Ishikawa (cell line): ENCODE measurements around the gene NFX1.
"Not testable (repeated sequence)": the region's sequence is repeated elsewhere in the genome, so short reads cannot be mapped to it uniquely, and the experiment has no call there.

Experiments used
- CEBPB ChIP-seq: IDR thresholded peaks from 2 replicates; pipeline ENCODE4 v1.6.1; 2012
- CREB1 ChIP-seq: IDR thresholded peaks from 2 replicates; pipeline ENCODE4 v1.6.1; 2012; ENCODE audit warnings: low read depth
- EGR1 ChIP-seq: IDR thresholded peaks from 2 replicates; pipeline ENCODE4 v1.6.1; 2012
- EP300 ChIP-seq: IDR thresholded peaks from 2 replicates; pipeline ENCODE4 v1.6.1; 2012; ENCODE audit warnings: borderline replicate concordance
- FOXM1 ChIP-seq: IDR thresholded peaks from 2 replicates; pipeline ENCODE4 v1.6.1; 2012; ENCODE audit warnings: low read depth, borderline replicate concordance
- NFIC ChIP-seq: IDR thresholded peaks from 2 replicates; pipeline ENCODE4 v1.6.1; 2012
- RAD21 ChIP-seq: IDR thresholded peaks from 2 replicates; pipeline ENCODE4 v1.6.1; 2012; ENCODE audit warnings: low read depth
- TAF1 ChIP-seq: IDR thresholded peaks from 2 replicates; pipeline ENCODE4 v1.6.1; 2012; ENCODE audit warnings: low read depth, mild to moderate bottlenecking
- TCF12 ChIP-seq: IDR thresholded peaks from 2 replicates; pipeline ENCODE4 v1.6.1; 2012; ENCODE audit warnings: low read depth
- TEAD4 ChIP-seq: IDR thresholded peaks from 2 replicates; pipeline ENCODE4 v1.6.1; 2012
- USF1 ChIP-seq: IDR thresholded peaks from 2 replicates; pipeline ENCODE4 v1.6.1; 2012
- YY1 ChIP-seq: IDR thresholded peaks from 2 replicates; pipeline ENCODE4 v1.6.1; 2012; ENCODE audit warnings: low read depth
- ZBTB7A ChIP-seq: IDR thresholded peaks from 2 replicates; pipeline ENCODE4 v1.6.1; 2012; ENCODE audit warnings: low read depth
- TF ChIP-seq, protein P1 (sequence below): IDR thresholded peaks from 2 replicates; pipeline ENCODE4 v1.6.1; 2012
- TF ChIP-seq, protein P2 (sequence below): IDR thresholded peaks from 2 replicates; pipeline ENCODE4 v1.6.1; 2012; ENCODE audit warnings: low read depth, mild to moderate bottlenecking

The NFX1 gene

GRCh38 chr9:33382397-33382796 lies 92.1 kb downstream of the NFX1 start:
- TF ChIP-seq TEAD4 (peak; percentile 71), CEBPB (peak; percentile 78)

- TF ChIP-seq EGR1, result no peak
- no peak for TF ChIP-seq NFIC
- TF ChIP-seq TCF12, result no peak
- no peak for TF ChIP-seq FOXM1
- TF ChIP-seq YY1, result no peak
- TF ChIP-seq TEAD4, result no peak
- no peak for TF ChIP-seq CREB1
- no peak for TF ChIP-seq RAD21
- no peak for TF ChIP-seq ZBTB7A
- TF ChIP-seq USF1, result no peak
- TF ChIP-seq CEBPB, result no peak
- TF ChIP-seq EP300, result no peak
- TF ChIP-seq, protein P1, sequence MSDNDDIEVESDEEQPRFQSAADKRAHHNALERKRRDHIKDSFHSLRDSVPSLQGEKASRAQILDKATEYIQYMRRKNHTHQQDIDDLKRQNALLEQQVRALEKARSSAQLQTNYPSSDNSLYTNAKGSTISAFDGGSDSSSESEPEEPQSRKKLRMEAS, result no peak
- no peak for TF ChIP-seq TAF1
- TF ChIP-seq, protein P2, sequence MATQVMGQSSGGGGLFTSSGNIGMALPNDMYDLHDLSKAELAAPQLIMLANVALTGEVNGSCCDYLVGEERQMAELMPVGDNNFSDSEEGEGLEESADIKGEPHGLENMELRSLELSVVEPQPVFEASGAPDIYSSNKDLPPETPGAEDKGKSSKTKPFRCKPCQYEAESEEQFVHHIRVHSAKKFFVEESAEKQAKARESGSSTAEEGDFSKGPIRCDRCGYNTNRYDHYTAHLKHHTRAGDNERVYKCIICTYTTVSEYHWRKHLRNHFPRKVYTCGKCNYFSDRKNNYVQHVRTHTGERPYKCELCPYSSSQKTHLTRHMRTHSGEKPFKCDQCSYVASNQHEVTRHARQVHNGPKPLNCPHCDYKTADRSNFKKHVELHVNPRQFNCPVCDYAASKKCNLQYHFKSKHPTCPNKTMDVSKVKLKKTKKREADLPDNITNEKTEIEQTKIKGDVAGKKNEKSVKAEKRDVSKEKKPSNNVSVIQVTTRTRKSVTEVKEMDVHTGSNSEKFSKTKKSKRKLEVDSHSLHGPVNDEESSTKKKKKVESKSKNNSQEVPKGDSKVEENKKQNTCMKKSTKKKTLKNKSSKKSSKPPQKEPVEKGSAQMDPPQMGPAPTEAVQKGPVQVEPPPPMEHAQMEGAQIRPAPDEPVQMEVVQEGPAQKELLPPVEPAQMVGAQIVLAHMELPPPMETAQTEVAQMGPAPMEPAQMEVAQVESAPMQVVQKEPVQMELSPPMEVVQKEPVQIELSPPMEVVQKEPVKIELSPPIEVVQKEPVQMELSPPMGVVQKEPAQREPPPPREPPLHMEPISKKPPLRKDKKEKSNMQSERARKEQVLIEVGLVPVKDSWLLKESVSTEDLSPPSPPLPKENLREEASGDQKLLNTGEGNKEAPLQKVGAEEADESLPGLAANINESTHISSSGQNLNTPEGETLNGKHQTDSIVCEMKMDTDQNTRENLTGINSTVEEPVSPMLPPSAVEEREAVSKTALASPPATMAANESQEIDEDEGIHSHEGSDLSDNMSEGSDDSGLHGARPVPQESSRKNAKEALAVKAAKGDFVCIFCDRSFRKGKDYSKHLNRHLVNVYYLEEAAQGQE, result no peak
Measured at GRCh38 chr9:33388110-33388994, 98.0 kb downstream of the NFX1 start.

- peak; percentile 53 for TF ChIP-seq NFIC
- TF ChIP-seq TEAD4, result 0 out of 2 replicates have a peak, but pooled peaks have one; percentile 34
Measured at GRCh38 chr9:33391111-33391771, 100.9 kb downstream of the NFX1 start.

- TF ChIP-seq, protein P2, result no peak
- TF ChIP-seq FOXM1 (no peak), ZBTB7A (no peak), USF1 (no peak), CREB1 (no peak), YY1 (no peak), TAF1 (no peak), TCF12 (no peak), CEBPB (no peak)
Measured at GRCh38 chr9:33393581-33393980, 103.3 kb downstream of the NFX1 start.

GRCh38 chr9:33402371-33402770 lies 112.1 kb downstream of the NFX1 start, which contains the start of gene AQP7:
Gene AQP7 (minus strand): TSS chr9:33402568. CDS start chr9:33401262, 1,306 bp downstream.
- TF ChIP-seq CREB1, RAD21, TCF12: not testable (repeated sequence)

DNA sequence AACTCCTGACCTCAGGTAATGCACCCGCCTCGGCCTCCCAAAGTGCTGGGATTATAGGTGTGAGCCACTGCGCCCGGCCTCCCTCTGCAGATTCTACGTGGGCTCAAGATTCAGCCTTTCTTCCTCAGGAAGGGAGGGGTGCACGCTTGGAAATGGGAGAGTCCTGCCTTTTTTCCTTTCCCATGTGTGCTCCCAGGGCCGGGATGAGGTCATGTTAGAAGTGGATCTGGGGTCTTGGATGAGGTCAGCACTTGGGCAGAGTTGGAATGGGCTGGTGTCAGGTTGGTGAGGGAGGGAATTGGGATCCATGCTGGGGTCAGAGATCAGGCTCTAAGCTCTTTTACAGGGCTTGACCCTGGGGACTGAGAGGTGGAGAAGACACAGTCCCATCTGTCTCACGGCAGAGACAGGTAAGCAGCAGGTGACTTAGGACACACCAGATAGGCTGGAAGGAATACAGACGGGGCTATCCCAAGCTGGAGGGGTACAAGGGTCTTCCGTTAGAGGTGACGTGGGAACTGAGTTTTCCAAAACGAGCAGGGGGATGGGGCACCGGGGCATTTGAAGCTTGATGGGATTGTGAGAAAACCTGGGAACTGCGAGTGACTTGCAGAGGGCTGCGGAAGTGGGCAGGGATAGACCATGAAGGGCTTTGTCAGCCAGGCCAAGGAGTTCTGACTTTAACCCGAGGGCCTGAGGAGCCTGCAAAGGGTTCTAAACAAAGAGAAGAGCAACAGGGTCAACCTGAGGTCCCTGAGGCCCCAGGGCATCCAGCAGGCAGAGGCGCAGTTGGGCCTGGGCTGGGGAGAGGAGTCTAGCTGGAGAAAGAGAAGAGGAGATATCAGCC lies 113.8 kb downstream of the NFX1 start:
- TF ChIP-seq RAD21, result no peak
- TF ChIP-seq TEAD4, result no peak
- TF ChIP-seq, protein P2, result no peak
- no peak for TF ChIP-seq YY1
- TF ChIP-seq ZBTB7A, result no peak
- no peak for TF ChIP-seq CEBPB
